HTERT RPE-1 (cell line): Measurements from ENCODE around the gene MGAT5B.
"Not testable (repeated sequence)": the region's sequence is repeated elsewhere in the genome, so short reads cannot be mapped to it uniquely, and the experiment has no call there.

Experiments used
- in situ Hi-C: fragments of 300-500 bp; cut with MboI; formaldehyde crosslinking; loops from 4 replicates; pipeline ENCODE4 v1.14.3; 2020; ENCODE audit warnings: low sequenced_read_pairs

MGAT5B gene

GRCh38 chr17:76847031-76847430, 21.2 kb upstream of the MGAT5B start:
- in situ Hi-C loops = no loop called here

GRCh38 chr17:76848670-76849069, 19.5 kb upstream of the MGAT5B start:
- in situ Hi-C loops = no loop called here

GRCh38 chr17:76849160-76849559, 19.0 kb upstream of the MGAT5B start:
- in situ Hi-C loops = not testable (repeated sequence)

GRCh38 chr17:76852843-76853242, 15.4 kb upstream of the MGAT5B start:
- in situ Hi-C loops = no loop called here

- in situ Hi-C loops = no loop called here
Measured at GRCh38 chr17:76855105-76855504, 13.1 kb upstream of the MGAT5B start.

GRCh38 chr17:76862079-76862478, 6.1 kb upstream of the MGAT5B start:
- in situ Hi-C loops = no loop called here

- in situ Hi-C loops = no loop called here
Measured at GRCh38 chr17:76862494-76862893, 5.7 kb upstream of the MGAT5B start.

- in situ Hi-C loops = no loop called here
Measured at GRCh38 chr17:76864024-76864423, 4.2 kb upstream of the MGAT5B start.

- in situ Hi-C loops = no loop called here
Measured at GRCh38 chr17:76865174-76865573, 3.0 kb upstream of the MGAT5B start.

- in situ Hi-C loops = no loop called here
Measured at GRCh38 chr17:76866203-76866602, 2.0 kb upstream of the MGAT5B start.

GRCh38 chr17:76866774-76867577, 1.2 kb upstream of the MGAT5B start:
- in situ Hi-C loops = no loop called here

GRCh38 chr17:76867578-76868175, 527 bp upstream of the MGAT5B start:
- in situ Hi-C loops = no loop called here

GRCh38 chr17:76868669-76869495, 678 bp downstream of the MGAT5B start:
- in situ Hi-C loops = no loop called here

- in situ Hi-C loops = no loop called here
Measured at GRCh38 chr17:76869496-76870376, 1.5 kb downstream of the MGAT5B start.

GRCh38 chr17:76870377-76870714, 2.1 kb downstream of the MGAT5B start:
- in situ Hi-C loops = no loop called here

GRCh38 chr17:76871668-76872067, 3.5 kb downstream of the MGAT5B start:
- in situ Hi-C loops = no loop called here

- in situ Hi-C loops = no loop called here
Measured at GRCh38 chr17:76872221-76872873, 4.1 kb downstream of the MGAT5B start.

GRCh38 chr17:76872874-76873221, 4.6 kb downstream of the MGAT5B start:
- in situ Hi-C loops = no loop called here

GRCh38 chr17:76873856-76874255, 5.7 kb downstream of the MGAT5B start:
- in situ Hi-C loops = no loop called here

- in situ Hi-C loops = no loop called here
Measured at GRCh38 chr17:76877437-76877836, 9.2 kb downstream of the MGAT5B start.
